ENCODE data around the gene SKIL. TPM values are rescaled to one million over a fixed set of nuclear protein-coding genes. Genes with fewer than 3 reads are reported as not detected.

Gene SKIL
- total RNA-seq = 10 to 100 TPM; 44.1 to 75.4 (median 58.9) TPM

DNA sequence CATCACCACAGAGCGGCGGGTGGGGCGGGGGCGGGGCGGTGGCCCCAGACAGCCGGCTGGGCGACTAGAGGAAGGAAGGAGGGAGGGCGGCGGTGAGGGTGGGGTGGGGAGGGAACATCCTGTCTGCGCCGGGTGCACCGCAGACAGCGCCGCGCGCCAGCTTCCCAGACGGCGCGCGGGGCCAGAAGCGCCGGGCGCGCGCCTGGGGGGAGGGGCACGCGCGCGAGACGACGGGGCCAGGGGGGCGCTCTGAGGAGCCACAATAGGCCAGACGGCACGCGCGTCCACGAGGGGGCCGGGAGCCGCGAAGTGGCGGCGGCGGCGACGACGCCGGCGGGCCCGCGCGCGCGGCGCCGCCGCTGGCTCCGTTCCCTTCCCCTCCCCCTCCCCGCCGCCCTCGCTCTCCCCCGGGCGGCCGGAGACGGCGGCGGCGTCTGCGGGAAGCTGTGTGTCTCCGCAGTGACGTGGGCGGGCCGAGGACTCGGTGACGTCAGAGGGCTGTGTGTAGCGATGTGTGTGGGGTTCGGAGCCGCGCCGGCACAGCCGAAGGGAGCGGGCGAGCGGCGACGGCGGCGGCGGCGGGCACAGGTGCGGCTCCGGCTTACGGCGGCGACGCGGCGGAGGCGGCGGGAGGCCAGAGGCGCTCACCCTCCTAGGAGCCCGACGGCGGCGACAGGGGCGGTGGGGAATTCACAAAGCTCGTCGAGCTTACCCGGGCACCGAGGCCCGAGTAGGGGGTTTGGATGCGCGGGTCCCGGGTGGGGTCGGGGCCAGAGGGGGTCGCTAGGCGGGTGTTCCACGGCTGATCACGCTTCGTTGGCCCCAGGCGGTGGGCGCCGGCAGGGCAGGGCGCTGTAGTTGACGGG, at the start of gene SKIL:
Gene SKIL, plus strand, starts transcription at position 540 of the 866 bp plus-strand sequence. CDS start 2,617 bp downstream, outside the sequence.
- DNase-seq = peak; percentile 98 to 99
- WGBS, 2 donors = 0% methylated on average over 3 to 15 of the region's 124 CpGs
- Histone ChIP-seq H3K27ac (peak within 1 kb of the TSS; percentile 89 to 100 (median 94)), H3K4me1 (peaks cover 11 to 24% of the 10 kb centered on the region in 2 donors), H3K27me3 (no peaks in the 10 kb centered on the region), H3K4me3 (replicated peaks in 1 of 3) (peak within 1 kb of the TSS; percentile 52 to 96 (median 56)), H3K36me3 (peaks cover 0 to 2% of the 10 kb centered on the region in 2 donors), H3K9me3 (no peaks in the 10 kb centered on the region)
- intact Hi-C loops (cut with DNase I) = no loop called here
- TF ChIP-seq POLR2A (IDR thresholded peaks at IDR 0.05) = peak; percentile 68 to 94
- TF ChIP-seq, protein P1, sequence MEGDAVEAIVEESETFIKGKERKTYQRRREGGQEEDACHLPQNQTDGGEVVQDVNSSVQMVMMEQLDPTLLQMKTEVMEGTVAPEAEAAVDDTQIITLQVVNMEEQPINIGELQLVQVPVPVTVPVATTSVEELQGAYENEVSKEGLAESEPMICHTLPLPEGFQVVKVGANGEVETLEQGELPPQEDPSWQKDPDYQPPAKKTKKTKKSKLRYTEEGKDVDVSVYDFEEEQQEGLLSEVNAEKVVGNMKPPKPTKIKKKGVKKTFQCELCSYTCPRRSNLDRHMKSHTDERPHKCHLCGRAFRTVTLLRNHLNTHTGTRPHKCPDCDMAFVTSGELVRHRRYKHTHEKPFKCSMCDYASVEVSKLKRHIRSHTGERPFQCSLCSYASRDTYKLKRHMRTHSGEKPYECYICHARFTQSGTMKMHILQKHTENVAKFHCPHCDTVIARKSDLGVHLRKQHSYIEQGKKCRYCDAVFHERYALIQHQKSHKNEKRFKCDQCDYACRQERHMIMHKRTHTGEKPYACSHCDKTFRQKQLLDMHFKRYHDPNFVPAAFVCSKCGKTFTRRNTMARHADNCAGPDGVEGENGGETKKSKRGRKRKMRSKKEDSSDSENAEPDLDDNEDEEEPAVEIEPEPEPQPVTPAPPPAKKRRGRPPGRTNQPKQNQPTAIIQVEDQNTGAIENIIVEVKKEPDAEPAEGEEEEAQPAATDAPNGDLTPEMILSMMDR (IDR thresholded peaks at IDR 0.05) = peak in 3 of 6 experiments; percentile 26 to 39 (median 38)

GRCh38 chr3:170309046-170309445, 48.5 kb upstream of the SKIL start:
- H3K27ac ChIP-seq = no peak overlapping the region
- 66% methylated on average over 1 of the region's 1 CpG for WGBS, 2 donors
- no peaks in the 10 kb centered on the region for H3K9me3 ChIP-seq
- no peak for DNase-seq
- no peak for TF ChIP-seq POLR2A (IDR thresholded peaks at IDR 0.05)
- TF ChIP-seq, protein P1 (IDR thresholded peaks at IDR 0.05) = no peak
- H3K36me3 ChIP-seq = no peaks in the 10 kb centered on the region
- intact Hi-C loops (cut with DNase I) = no loop called here
- H3K27me3 ChIP-seq = no peaks in the 10 kb centered on the region
- no peaks in the 10 kb centered on the region for H3K4me1 ChIP-seq
- no peak overlapping the region for H3K4me3 ChIP-seq (replicated peaks in 1 of 3)

DNA sequence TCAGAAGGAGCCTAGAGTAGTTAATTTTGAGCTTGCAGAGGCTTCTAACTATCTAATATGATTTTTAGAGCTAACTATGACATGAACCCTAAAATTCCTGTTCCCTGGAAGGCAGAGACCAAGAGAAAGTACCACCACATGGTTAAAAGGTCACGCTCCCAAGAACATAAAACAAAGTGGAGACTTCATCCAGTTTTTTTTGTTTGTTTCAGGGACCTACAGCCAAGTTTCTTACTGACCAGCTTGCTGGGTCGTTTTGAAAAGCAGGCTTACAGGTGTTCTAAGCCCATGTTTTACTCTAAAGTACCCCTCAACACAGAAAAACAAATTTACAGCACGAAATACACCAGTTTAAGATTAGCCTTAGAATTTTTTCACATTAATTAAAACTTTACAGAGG, 39.6 kb upstream of the SKIL start:
- H3K9me3 ChIP-seq = no peaks in the 10 kb centered on the region
- H3K27me3 ChIP-seq = no peaks in the 10 kb centered on the region
- no peak for DNase-seq
- no peaks in the 10 kb centered on the region for H3K4me1 ChIP-seq
- H3K4me3 ChIP-seq (replicated peaks in 1 of 3) = no peak overlapping the region
- TF ChIP-seq, protein P1 (IDR thresholded peaks at IDR 0.05) = no peak
- no peak for TF ChIP-seq POLR2A (IDR thresholded peaks at IDR 0.05)
- 46 to 63% methylated on average over 3 of the region's 3 CpGs for WGBS, 2 donors
- H3K27ac ChIP-seq = no peak overlapping the region
- no peaks in the 10 kb centered on the region for H3K36me3 ChIP-seq
- intact Hi-C loops (cut with DNase I) = no loop called here

DNA sequence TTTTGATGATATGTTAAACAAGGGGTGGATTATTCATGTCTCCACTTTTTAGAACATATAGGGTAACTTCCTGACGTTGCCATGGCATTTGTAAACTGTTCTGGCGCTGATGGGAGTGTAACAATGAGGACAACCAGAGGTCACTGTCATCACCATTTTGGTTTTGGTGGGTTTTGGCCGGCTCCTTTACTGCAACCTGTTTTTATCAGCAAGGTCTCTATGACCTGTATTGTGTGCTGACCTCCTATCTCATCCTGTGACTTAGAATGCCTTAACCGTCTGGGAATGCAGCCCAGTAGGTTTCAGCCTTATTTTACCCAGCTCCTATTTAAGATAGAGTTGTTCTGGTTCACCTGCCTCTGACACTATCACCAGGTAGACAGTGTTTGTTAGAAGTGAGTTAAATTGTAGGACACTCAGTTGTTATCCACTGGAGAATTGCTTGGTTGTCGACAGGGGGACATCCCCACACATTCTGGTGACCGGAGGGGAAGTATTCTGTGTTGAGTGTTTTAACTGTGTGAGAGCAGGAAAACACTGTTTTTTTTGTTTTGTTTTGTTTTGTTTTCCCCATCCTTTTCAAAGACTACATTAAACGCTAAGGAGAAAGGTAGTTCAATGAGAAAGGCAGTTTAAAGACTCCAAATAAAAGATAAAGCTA, 36.9 kb upstream of the SKIL start:
- Histone ChIP-seq H3K36me3 (no peaks in the 10 kb centered on the region), H3K4me1 (no peaks in the 10 kb centered on the region), H3K27me3 (no peaks in the 10 kb centered on the region), H3K9me3 (no peaks in the 10 kb centered on the region), H3K4me3 (replicated peaks in 1 of 3) (no peak overlapping the region), H3K27ac (no peak overlapping the region)
- DNase-seq = no peak
- intact Hi-C loops (cut with DNase I) = no loop called here
- WGBS, 2 donors = 60 to 61% methylated on average over 7 of the region's 7 CpGs
- TF ChIP-seq, protein P1 (IDR thresholded peaks at IDR 0.05) = no peak
- TF ChIP-seq POLR2A (IDR thresholded peaks at IDR 0.05) = no peak

All from thyroid gland (tissue), 4 donors.